Vagina (tissue), 2 donors: ENCODE results near the gene ALG1. TPM values are rescaled to one million over a fixed set of nuclear protein-coding genes. Genes with fewer than 3 reads are reported as not detected.
"Not testable (repeated sequence)": the region's sequence is repeated elsewhere in the genome, so short reads cannot be mapped to it uniquely, and the experiment has no call there.

Experiments used
- DNase-seq, 2 donors: peaks; one replicate each; pipeline ENCODE4 v3.0.0-alpha.2; 2017; ENCODE audit errors: extremely low spot score in 2 of 2
- H3K27ac ChIP-seq: fragments of 200-600 bp; sonication (generic); one replicate; pipeline ENCODE4 v1.5.1; 2019
- H3K27me3 ChIP-seq: fragments of 200-600 bp; sonication (generic); one replicate; pipeline ENCODE4 v1.5.1; 2019
- H3K36me3 ChIP-seq, 2 donors: fragments of 200-600 bp; sonication (generic); one replicate each; pipeline ENCODE4 v1.5.1; 2017 to 2019
- H3K4me1 ChIP-seq: fragments of 200-600 bp; sonication (generic); one replicate; pipeline ENCODE4 v1.5.1; 2019
- H3K4me3 ChIP-seq, 2 donors: fragments of 200-600 bp; sonication (generic); 1 replicate in 1 of 2; 2 replicates in 1 of 2; pipeline ENCODE4 v1.5.1; 2016 to 2019
- H3K9me3 ChIP-seq: fragments of 200-600 bp; sonication (generic); one replicate; pipeline ENCODE4 v1.5.1; 2019
- POLR2A ChIP-seq, 2 donors: fragments of 450-650 bp; IDR thresholded peaks; one replicate each; pipeline ENCODE4 v1.6.1; 2017; ENCODE audit warnings: antibody characterized with exemption in 2 of 2, mild to moderate bottlenecking in 2 of 2, moderate library complexity in 2 of 2
- POLR2AphosphoS5 ChIP-seq, 2 donors: sonication (generic); formaldehyde crosslinking; IDR thresholded peaks; one replicate each; pipeline ENCODE4 v1.9.0; 2017; ENCODE audit warnings: antibody characterized with exemption in 2 of 2, mild to moderate bottlenecking in 2 of 2, low read depth in 1 of 2; ENCODE audit not compliant: insufficient read depth in 1 of 2
- intact Hi-C: fragments of 100-400 bp; cut with DNase I; formaldehyde crosslinking; loops from one replicate; pipeline ENCODE4 v1.15.1; 2023
- total RNA-seq: library from RNA; depleted of rRNA; stranded (reverse); fragments of >200 nt; gene quantifications from one replicate; pipeline ENCODE4 v1.2.3, GENCODE V29; 2016
- TF ChIP-seq, protein P1 (sequence below), 3 experiments: fragments of 450-650 bp in 2 of 3; fragments of 200-600 bp in 1 of 3; sonication (generic) in 1 of 3; IDR thresholded peaks; one replicate each; pipeline ENCODE4 v1.5.1; 2017 to 2019; ENCODE audit warnings: antibody characterized with exemption in 3 of 3, mild to moderate bottlenecking in 2 of 3, moderate library complexity in 2 of 3

ALG1 gene
- total RNA-seq, 1 donor from 2014 or later, result 22.8 TPM

DNA sequence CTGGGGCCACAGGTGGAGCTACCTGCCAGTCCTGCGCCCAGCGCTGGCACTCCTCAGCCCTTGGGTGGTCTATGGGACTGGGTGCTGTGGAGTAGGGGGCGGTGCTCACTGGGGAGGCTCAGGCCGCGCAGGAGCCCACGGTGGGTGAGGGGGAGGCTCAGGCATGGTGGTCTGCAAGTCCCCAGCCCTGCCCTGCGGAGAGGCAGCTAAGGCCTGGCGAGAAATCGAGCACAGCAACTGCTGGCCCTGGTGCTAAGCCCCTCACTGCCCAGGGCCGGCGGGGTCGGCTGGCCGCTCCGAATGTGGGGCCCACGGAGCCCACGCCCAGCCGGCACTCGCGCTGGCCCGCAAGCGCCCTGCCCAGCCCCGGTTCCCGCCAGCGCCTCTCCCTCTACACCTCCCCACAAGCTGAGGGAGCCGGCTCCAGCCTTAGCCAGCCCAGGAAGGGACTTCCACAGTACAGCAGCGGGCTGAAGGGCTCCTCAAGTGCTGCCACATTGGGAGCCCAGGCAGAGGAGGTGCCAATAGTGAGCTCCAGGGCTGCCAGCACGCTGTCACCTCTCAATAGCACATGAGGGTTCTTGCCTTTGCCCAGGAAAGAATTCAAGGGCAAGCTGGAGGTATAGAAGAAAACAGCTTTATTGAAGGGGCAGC, 37.0 kb downstream of the ALG1 start:
- intact Hi-C loops, result no loop called here
- Histone ChIP-seq H3K27ac (no peak overlapping the region), H3K4me3 (no peak overlapping the region), H3K36me3 (no peaks in the 10 kb centered on the region), H3K4me1 (no peaks in the 10 kb centered on the region), H3K27me3 (no peaks in the 10 kb centered on the region), H3K9me3 (no peaks in the 10 kb centered on the region)
- TF ChIP-seq POLR2A (IDR thresholded peaks at IDR 0.05) (no peak), POLR2AphosphoS5 (IDR thresholded peaks at IDR 0.05; ENCODE audit: insufficient read depth in 1 of 2, low read depth in 1 of 2) (no peak)
- TF ChIP-seq, protein P1, sequence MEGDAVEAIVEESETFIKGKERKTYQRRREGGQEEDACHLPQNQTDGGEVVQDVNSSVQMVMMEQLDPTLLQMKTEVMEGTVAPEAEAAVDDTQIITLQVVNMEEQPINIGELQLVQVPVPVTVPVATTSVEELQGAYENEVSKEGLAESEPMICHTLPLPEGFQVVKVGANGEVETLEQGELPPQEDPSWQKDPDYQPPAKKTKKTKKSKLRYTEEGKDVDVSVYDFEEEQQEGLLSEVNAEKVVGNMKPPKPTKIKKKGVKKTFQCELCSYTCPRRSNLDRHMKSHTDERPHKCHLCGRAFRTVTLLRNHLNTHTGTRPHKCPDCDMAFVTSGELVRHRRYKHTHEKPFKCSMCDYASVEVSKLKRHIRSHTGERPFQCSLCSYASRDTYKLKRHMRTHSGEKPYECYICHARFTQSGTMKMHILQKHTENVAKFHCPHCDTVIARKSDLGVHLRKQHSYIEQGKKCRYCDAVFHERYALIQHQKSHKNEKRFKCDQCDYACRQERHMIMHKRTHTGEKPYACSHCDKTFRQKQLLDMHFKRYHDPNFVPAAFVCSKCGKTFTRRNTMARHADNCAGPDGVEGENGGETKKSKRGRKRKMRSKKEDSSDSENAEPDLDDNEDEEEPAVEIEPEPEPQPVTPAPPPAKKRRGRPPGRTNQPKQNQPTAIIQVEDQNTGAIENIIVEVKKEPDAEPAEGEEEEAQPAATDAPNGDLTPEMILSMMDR (IDR thresholded peaks at IDR 0.05), result no peak
- DNase-seq, result no peak

DNA sequence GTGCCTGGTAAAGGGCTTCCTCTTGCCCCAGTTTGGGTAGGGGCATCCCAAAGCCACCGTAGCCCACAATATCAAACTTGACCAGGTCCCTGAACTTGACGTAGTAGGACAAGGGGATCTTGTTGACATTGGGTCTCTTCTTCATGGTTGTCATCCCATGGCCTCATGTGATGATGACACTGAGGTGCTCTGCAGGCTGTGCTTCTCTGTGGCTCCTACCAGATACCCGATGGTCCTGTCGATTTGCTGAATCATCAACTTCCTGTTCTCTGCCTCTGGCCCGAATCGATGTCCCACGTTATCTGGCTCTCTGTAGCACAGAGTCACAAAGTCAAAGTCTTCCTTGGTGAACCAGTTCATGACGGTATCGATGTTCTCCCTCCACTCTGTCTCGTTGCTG, 39.3 kb downstream of the ALG1 start:
- H3K4me1 ChIP-seq, H3K9me3 ChIP-seq, DNase-seq, H3K27me3 ChIP-seq, H3K27ac ChIP-seq, H3K36me3 ChIP-seq, H3K4me3 ChIP-seq, intact Hi-C loops: not testable (repeated sequence)

- DNase-seq, H3K36me3 ChIP-seq, H3K27ac ChIP-seq, H3K27me3 ChIP-seq, intact Hi-C loops, H3K9me3 ChIP-seq: not testable (repeated sequence)
- peak overlapping the region in 1 of 2 donors; percentile 7 for H3K4me3 ChIP-seq
- H3K4me1 ChIP-seq, result peaks cover 12% of the 10 kb centered on the region
Observed at GRCh38 chr16:5116780-5117295, 45.2 kb downstream of the ALG1 start.

DNA sequence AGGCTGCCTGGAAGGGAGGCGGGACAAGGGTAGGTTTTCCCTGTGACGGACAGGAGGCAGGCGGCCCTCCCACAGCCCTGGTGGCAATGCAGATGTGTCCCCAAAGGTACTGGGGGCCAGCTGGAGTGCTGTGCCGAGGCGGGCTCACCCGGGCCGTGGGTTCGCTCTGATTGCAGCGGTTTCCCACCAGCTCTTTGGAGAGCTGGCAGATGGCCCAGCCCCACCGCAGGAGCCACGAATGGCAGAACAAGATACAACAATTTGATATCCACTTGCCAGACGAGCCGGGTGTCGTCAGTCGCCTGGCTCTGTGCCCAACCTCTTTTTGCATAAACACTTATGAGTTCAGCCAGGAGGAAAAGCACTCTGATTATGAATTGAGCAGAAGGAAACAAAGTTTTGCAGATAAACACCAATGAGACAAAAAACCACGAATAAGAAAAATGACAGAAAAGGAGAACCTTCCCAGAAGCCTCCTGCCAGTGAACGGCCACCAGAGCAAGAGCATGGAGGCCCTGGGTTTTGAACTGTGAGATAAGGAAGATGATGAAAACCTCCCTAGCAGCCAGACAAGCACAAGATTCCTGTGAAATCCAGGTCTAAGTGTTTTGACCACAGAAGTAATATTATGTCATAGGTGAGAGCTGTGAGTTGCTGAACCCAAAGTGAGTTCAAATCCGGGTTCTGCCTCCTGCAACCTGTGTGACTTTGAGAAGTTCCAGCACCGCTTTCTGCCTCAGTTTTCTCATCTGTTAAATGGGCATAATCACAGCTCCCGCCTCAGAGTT, 45.9 kb downstream of the ALG1 start:
- H3K9me3 ChIP-seq, H3K36me3 ChIP-seq, H3K27me3 ChIP-seq, H3K27ac ChIP-seq, intact Hi-C loops, DNase-seq: not testable (repeated sequence)
- peaks cover 12% of the 10 kb centered on the region for H3K4me1 ChIP-seq
- H3K4me3 ChIP-seq, result peak overlapping the region; percentile 7

DNA sequence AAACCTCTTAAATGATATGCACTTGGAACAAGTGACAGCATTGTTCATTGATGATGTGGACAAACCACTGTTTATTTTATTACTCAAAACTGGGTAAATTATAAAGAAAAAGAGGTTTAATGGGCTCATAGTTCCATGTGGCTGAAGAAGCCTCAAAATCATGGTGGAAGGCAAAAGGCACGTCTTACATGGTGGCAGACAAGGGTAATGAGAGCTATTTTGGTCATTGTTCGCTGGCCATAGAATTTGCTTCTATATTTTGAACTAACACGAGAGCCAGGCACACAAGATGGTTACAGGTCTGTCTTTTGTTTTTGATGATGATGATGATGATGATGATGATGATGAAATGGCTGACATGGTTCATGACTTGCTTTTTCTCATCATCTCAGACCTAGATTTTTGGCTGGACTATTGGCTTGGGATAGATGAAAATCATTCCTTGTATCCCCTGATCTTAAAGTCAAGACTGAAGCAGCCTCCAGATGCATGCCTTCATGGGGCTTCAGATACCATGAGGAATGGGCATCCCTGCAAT, 59.9 kb downstream of the ALG1 start:
- H3K36me3 ChIP-seq, DNase-seq, H3K9me3 ChIP-seq, H3K4me3 ChIP-seq, intact Hi-C loops, H3K4me1 ChIP-seq, H3K27ac ChIP-seq, H3K27me3 ChIP-seq: not testable (repeated sequence)

DNA sequence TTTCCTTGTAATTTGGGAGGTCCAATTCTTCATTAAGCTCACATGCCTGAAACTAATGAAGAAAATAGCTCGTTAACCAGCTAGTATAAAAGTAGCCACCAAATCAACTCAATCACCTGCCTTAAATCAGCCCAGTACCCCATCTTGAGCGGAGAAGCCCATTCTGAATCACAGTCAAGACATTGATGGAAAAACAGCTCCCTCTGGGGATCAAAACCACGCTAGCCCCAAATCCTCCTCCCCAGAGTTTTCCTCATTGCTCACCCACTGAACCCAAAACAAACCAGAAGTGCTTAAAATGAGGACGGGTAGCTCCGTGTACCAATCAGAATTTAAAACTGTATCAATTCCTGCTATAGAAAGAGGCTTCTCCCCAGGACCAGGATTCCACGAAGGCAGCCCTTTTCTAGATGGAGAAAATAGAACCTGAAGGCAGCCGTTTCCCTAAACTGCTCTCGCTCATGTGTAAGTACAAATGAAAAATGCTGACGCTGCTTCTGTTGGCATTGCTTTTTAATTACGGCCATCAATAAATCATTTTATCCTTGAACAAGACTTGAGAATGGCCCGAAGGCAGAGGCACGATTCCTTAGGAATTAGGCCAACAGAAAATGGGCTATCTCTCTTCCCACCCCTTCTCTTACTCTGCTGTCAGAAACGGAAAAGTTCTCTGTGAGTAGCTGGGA, 61.4 kb downstream of the ALG1 start:
- H3K36me3 ChIP-seq, H3K4me1 ChIP-seq, H3K9me3 ChIP-seq, H3K27me3 ChIP-seq, H3K27ac ChIP-seq, DNase-seq, H3K4me3 ChIP-seq, intact Hi-C loops: not testable (repeated sequence)

GRCh38 chr16:5134739-5135452, 63.3 kb downstream of the ALG1 start:
- H3K4me1 ChIP-seq, H3K36me3 ChIP-seq, intact Hi-C loops, H3K27me3 ChIP-seq, DNase-seq, H3K9me3 ChIP-seq, H3K4me3 ChIP-seq, H3K27ac ChIP-seq: not testable (repeated sequence)

Other genes with a start within 250 kb of the ALG1 start
- 51.6 TPM for gene GLYR1, start 224.6 kb upstream of the ALG1 start, total RNA-seq
- gene UBN1, start 224.4 kb upstream of the ALG1 start, total RNA-seq, result 17.2 TPM
- 391 TPM for gene PPL, start 134.7 kb upstream of the ALG1 start, total RNA-seq
- gene SEC14L5, start 113.5 kb upstream of the ALG1 start, total RNA-seq, result 0.49 TPM
- 9.8 TPM for gene NAGPA, start 37.9 kb upstream of the ALG1 start, total RNA-seq
- 4.4 TPM for gene C16orf89, start 5.9 kb upstream of the ALG1 start, total RNA-seq
- gene EEF2KMT, start 26.0 kb downstream of the ALG1 start, total RNA-seq, result 15.7 TPM